WI38 (cell line): Measurements from ENCODE around the gene HAND2.
A peak's percentile ranks its signal among the peaks of the same experiment; 100 is the strongest.

Experiments
- H3K4me3 ChIP-seq: 2 replicates; pipeline ENCODE4 v1.5.1; 2011; ENCODE audit warnings: low read depth, mild to moderate bottlenecking, control low read depth, low read length
- TF ChIP-seq, protein P1 (sequence below): IDR thresholded peaks from 2 replicates; pipeline ENCODE4 v1.5.1; 2012; ENCODE audit warnings: low read depth, mild to moderate bottlenecking, control low read depth, low read length

Gene HAND2

DNA sequence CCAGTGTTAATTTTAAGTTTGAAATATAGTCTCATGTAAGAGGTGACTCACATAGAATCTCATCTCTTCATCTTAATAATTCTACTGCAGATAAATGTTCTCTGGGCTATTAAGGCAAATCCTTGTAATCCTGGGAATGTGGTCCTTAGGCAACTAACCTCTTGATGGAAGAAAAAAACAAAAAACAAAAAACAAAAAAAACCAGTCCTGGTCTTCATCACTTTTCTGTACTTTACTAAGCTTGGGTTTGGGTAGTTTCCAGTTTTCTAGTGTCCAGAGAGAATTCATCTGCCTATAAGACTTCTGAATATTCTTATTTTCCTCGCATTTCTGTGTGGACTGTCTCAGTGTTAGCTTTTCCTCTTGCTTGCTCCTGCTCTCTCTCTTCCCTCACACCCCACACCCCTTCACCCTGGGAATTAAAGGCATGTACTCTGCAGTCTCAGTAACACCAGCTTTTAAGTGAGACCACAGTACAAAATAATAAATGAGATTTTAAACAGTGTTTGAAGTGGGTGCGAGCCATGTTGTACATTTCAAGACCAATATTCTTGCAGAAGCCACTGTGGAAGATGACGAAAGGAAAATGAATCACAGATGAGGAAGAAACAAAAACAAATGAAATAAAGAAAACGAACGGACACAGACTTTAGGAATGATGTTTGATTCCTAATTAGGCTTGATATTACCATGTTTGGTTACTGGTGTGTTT, 51.7 kb downstream of the HAND2 start:
- TF ChIP-seq, protein P1, sequence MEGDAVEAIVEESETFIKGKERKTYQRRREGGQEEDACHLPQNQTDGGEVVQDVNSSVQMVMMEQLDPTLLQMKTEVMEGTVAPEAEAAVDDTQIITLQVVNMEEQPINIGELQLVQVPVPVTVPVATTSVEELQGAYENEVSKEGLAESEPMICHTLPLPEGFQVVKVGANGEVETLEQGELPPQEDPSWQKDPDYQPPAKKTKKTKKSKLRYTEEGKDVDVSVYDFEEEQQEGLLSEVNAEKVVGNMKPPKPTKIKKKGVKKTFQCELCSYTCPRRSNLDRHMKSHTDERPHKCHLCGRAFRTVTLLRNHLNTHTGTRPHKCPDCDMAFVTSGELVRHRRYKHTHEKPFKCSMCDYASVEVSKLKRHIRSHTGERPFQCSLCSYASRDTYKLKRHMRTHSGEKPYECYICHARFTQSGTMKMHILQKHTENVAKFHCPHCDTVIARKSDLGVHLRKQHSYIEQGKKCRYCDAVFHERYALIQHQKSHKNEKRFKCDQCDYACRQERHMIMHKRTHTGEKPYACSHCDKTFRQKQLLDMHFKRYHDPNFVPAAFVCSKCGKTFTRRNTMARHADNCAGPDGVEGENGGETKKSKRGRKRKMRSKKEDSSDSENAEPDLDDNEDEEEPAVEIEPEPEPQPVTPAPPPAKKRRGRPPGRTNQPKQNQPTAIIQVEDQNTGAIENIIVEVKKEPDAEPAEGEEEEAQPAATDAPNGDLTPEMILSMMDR = no peak
- peak overlapping the region; percentile 20; the same call in 1 of the 2 replicates for H3K4me3 ChIP-seq

DNA sequence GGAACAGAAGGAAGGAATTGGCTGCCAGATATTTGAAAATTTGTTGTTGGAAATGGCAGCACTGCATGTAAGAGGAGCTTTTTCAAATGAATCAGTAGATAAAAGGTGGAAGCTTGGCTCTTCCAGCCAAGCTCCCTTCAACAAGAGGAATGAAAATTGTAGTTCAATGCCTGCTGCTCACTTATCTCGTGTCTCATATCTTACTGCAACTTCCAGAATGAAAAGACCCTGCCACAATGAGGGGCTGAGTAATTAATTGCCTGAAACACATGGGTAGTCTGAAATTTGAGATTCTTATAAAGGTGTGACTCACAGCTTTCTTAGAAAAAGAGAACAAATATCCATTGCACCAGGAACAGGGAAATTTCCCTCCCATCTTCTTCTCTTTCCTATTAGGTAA, 53.0 kb downstream of the HAND2 start:
- TF ChIP-seq, protein P1 = no peak
- H3K4me3 ChIP-seq = no peak overlapping the region
